T1000 (cell line): ENCODE data around the gene RASSF6.
"Not testable (repeated sequence)": the region's sequence is repeated elsewhere in the genome, so short reads cannot be mapped to it uniquely, and the experiment has no call there.

Source experiments
- DNase-seq: peaks from one replicate; lab custom pipeline; 2025; ENCODE audit warnings: mixed read lengths; lab: John Stamatoyannopoulos, UW

RASSF6 gene

DNA sequence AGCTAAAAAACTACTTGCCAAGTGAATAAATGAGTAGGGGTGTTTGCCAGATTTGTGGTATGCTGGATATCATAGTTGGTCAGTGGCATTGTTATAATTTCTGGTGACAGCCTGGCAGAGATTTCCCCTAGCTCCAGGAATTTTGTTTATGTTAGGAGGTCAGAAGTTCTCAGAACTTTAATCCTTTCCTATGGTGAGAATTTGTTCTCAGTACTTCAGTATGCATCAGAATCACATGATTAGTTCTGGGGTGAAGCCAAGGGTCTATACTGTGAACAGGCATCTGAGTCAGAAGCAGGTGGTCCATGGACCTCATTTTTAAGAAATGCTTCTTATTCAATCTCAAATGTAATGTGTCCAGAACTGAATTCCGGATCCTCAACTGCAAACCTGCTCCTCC is 10.5 kb downstream of the RASSF6 start:
- no peak for DNase-seq

DNA sequence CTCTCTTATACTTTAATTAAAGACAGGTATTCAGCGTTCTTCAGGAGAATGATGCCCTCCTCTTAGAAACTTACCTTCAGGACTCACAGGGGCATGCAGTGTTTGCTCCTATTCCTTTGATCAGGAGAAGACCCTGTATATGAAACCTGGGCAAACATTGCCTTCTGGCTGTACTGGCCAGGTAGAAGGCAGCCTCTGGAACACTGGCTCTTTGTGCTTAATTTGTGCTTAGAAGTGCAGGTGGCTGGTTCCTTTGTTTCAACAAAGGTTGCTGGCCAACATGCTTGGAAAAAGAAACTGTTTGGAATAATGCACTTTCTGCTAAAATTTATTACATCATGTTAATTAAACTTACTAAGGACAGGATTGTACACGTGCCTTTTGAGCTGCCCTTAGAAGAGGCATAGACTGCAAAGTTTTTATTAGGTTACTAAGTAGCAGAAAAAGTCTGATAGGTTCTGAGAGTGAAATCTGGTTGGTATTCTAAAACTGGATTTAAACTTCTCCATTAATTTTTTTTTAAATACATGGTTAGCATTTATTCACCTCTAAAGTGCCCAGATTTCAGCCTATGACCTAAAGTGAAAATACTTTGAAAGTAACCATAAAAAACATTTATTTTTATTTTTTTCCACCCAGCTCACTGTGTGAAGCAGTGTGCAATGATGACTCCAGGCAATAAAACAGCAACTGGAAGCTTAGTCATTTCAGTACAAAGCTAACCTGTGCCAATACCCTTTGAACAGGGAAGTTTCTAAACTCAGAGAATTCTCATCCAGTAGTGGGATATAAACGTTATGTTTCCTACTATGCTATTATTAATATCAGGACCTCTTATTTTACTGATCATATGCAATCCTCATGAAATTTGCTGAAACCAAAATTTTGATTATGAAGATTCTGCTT is 11.3 kb downstream of the RASSF6 start:
- DNase-seq, result no peak

- DNase-seq, result no peak
These were observed 12.7 kb downstream of the RASSF6 start for GRCh38 chr4:73607375-73608033.

- DNase-seq, result no peak
These were observed 13.7 kb downstream of the RASSF6 start for GRCh38 chr4:73606465-73606974.

DNA sequence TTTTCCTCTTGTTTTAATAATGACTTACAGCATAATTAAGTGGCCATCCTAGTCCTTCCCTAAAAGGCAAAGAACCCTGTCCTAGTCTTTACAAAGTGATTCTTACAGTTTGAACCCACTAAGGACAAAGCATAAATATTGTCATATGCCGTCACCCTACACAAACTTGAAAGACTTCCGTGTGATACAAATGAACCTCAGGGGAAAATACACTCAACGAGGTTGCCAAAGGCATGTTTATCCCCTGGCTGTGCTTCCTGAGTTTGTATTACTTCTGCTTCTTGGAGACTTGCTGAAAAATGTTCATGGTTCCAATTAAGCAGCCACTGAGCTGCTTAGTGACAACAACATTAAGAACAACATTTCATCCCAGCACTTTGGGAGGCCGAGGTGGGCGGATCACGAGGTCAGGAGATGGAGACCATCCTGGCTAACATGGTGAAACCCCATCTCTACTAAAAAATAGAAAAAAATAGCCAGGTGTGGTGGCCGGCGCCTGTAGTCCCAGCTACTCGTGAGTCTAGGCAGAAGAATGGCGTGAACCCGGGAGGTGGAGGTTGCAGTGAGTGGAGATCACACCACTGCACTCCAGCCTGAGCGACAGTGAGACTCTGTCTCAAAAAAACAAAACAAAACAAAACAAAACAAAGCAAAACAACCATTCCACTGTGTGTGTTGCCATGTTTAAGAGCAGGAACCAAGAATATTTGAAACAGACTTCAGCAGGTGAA is 16.2 kb downstream of the RASSF6 start:
- DNase-seq, result no peak

DNA sequence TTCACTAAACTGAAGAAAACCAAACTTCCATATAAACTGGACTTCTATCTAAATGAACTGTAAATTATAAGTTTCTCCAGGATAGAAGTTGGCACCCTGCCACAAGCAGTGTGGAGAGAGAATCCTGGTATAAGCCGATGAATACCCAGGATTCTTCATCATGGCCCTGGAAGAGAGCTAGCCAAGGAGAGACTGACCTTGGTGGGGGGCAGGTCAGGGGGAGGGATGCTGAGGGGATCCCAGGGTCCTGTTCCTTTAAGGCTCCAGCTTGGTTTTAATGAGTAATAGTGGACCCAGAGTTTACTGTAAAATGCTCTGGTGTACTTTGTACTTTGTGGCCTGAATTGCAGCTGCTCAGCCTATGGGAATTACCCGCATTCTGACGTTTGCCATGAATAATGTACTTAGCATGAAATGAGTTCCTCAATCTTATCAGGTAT is 16.9 kb downstream of the RASSF6 start:
- DNase-seq, result no peak

DNA sequence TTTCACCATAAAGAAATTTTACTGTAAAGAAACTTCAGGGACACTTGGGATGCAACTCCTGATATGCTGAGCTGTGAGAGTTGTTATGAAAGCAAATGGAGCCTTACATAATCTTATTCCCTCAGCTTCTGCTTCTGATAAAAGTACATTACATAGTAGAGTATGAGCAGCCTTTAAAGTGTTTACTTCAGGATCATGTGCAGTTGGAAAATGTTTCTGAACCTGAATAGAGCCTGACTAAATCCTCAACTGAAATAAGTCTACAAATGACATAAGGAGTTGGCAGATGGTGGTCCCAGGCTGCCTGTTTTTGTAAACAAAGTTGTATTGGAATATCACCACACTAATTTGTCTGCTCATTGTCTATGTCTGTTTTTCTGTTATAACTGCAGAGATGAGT is 19.3 kb downstream of the RASSF6 start:
- DNase-seq, result no peak

- DNase-seq, result peak; percentile 47
These were observed 21.1 kb downstream of the RASSF6 start for GRCh38 chr4:73599182-73599581.

- DNase-seq, result no peak
These were observed 22.6 kb downstream of the RASSF6 start for GRCh38 chr4:73597594-73597993.

DNA sequence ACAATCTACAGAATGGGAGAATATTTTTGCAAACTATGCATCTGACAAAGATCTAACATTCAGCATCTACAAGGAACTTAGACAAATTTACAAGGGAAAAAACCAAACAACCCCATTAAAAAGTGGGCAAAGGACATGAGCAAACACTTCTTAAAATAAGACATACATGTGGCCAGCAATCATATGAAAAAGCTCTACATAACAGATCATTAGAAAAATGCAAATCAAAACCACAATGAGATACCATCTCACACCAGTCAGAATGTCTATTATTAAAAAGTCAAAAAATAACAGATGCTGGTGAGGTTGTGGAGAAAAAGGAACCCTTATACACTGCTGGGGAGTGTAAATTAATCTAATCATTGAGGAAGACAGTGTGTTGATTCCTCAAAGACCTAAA is 23.1 kb downstream of the RASSF6 start:
- DNase-seq, result not testable (repeated sequence)

GRCh38 chr4:73596001-73596400 is 24.2 kb downstream of the RASSF6 start:
- DNase-seq, result no peak

DNA sequence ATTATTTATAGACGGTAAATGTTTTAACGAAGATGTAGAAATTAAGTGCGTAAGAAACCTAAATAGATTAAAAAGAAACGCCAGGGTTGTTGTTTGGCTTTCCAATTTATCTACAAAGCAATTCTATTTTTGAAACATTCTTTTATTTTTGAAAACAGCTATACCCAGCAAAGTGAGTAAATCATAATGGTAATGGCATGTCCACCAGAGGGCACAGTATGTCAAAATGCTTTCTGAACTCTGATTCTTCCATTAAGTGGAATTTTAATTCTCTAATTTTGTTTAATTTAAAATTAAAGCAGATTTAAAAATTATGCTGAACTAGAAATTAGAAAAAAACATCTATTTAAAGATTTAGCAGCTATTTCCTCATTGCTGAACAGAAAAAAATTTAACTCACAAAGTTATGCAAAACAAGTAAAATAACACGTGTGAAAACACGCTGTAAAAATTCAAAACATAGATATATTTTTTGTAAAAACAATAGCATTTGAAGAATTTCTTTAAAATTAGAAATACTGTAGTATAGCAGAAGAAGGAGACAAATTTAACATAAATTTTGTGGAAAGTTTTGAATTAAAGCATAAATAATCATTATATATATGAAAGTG is 26.5 kb downstream of the RASSF6 start:
- DNase-seq, result no peak

GRCh38 chr4:73589887-73590801 is 30.1 kb downstream of the RASSF6 start:
- DNase-seq, result no peak

DNA sequence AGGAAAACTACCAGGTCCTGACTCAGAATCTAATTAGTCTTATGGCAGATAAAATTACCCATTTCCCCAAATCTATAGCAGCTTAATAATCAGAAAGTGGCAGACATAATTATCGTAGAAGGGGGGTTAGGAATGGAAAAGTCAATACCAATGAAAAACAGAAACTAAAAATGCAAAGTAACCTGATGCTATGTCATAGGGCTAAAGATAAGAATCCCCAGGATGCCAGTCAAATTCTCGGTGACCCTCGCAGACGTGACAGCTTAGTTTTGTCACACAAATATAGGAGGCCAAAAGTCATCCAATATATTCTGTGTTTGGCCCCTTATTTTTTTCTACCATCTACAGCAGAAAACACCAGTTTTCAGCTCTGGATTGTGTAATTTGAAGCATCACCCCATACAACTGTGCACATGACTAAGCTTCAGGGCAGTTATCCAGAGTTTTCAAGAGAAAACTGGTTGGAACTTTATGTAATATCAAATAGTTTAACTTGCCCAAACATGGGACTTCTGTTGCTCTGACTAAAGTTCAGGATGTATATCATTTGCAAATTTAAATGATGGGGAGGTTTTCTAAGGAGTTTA is 30.9 kb downstream of the RASSF6 start:
- DNase-seq, result no peak

- DNase-seq, result no peak
These were observed 31.6 kb downstream of the RASSF6 start for GRCh38 chr4:73588613-73589012.

DNA sequence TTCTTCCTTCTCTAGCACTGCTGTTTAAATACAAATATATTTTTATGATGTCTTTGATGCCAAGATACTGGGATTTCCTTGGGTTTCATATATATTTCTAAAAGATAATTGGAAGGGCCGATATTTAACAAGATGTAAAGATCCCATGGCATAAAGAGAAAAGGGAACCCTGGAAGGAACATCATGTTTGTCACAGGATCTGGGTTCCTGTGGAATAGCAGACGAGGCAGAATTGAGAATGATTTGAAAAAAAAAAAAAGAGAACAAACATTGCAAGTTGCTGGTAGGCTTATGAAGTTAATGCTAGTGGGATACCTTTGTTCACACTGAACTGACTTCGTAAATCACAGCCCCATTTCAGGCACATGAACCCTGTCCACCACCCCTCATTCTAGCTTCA is 33.6 kb downstream of the RASSF6 start:
- no peak for DNase-seq

DNA sequence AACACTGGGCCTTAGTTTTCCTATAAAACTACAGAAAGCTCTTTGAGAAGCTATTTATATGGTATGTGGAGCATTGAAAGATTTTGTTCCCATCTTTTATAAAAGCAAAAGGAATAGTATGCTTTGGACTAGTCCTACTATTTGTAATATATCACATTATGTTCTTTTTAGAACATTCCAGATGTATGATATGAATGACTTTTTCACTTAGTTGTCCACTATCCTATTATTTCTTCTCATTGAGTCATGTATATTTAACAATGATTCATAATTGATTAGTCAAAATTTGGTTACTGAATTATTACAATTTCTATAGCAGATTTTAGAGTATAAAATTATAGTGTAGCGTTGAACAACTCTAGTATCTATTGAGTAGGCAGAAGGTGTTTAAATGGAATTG is 34.2 kb downstream of the RASSF6 start:
- DNase-seq, result no peak

GRCh38 chr4:73585345-73585744 is 34.9 kb downstream of the RASSF6 start:
- DNase-seq, result no peak

DNA sequence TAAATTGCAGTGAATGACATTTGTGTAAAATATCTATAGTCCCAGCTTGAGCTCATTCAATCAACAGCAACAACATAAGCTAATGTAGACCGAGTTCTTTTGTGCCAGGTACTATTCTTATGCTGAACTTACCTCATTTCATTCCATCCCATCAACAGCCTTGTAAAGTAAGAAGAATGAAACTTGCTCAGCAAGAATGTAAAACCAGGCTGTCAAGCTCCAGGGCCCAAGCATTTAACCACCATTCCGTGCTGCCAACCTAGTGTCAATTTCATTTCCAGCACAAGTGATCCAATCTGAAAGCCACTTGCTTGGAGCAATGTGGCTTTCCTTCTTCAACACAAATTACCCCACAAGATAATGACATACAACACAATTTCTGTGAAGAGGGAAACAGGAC is 36.6 kb downstream of the RASSF6 start:
- no peak for DNase-seq

DNA sequence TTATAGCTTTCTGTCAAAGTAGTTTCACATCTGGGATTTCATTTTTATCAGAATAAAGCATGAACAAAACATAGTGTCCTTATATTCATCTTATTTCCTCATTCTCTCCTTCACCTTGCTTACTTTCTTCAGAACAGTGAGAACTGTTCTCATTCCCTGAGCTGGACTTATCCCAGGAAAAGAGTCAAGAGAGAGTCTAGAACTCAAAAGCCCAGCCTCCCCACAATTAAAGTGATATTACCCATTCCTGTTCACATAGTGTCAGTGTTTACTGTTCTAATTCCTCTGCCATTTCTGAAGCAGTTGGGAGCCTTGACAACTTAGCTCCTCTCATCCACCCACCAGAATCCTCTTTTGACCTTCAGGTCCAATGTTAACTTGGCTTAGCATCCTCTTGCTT is 42.9 kb downstream of the RASSF6 start:
- DNase-seq, result no peak

DNA sequence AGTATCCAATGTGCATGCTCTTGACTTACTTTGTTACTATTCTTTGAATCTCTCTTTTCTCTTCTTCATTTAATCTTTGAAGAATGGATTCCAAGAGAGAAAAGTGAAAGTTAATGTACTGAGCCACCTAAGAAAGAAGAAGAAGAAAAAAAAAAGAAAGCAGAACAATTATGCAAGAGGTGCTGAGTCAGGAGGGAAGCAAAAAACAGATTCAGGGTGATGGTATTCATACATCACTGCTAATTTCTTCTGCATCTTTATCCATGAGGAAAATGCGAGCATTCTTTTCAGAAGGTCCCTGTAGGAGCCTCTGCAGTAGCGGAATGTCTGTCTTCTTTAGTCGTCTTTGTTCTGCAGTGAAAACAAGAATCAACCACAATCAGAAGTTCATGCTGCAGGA is 43.9 kb downstream of the RASSF6 start:
- no peak for DNase-seq
